Fibroblast of skin of right biceps (primary cell): Measurements from ENCODE around the gene PLA2G3.

Source experiments
- DNase-seq: peaks from one replicate; pipeline ENCODE4 v3.0.0-alpha.2; 2013

Gene PLA2G3

GRCh38 chr22:31144223-31144622, 3.9 kb upstream of the PLA2G3 start:
- peak; percentile 38 for DNase-seq

- DNase-seq, result no peak
Observed at GRCh38 chr22:31143537-31143936, 3.2 kb upstream of the PLA2G3 start.

GRCh38 chr22:31143038-31143437, 2.7 kb upstream of the PLA2G3 start:
- no peak for DNase-seq

GRCh38 chr22:31142285-31142684, 2.0 kb upstream of the PLA2G3 start:
- no peak for DNase-seq

- DNase-seq, result no peak
Observed at GRCh38 chr22:31141551-31141950, 1.2 kb upstream of the PLA2G3 start.

- no peak for DNase-seq
Observed at GRCh38 chr22:31140746-31141145, 438 bp upstream of the PLA2G3 start.

GRCh38 chr22:31139066-31139465, 1.2 kb downstream of the PLA2G3 start:
- DNase-seq, result no peak

GRCh38 chr22:31138126-31138525, 2.2 kb downstream of the PLA2G3 start:
- DNase-seq, result no peak

- no peak for DNase-seq
Observed at GRCh38 chr22:31137721-31138120, 2.6 kb downstream of the PLA2G3 start.

GRCh38 chr22:31136711-31137110, 3.6 kb downstream of the PLA2G3 start:
- DNase-seq, result no peak

GRCh38 chr22:31136155-31136554, 4.2 kb downstream of the PLA2G3 start:
- no peak for DNase-seq

GRCh38 chr22:31135706-31136105, 4.6 kb downstream of the PLA2G3 start:
- DNase-seq, result no peak

GRCh38 chr22:31134688-31135087, 5.6 kb downstream of the PLA2G3 start:
- DNase-seq, result no peak

- DNase-seq, result no peak
Observed at GRCh38 chr22:31133911-31134310, 6.4 kb downstream of the PLA2G3 start.

- DNase-seq, result no peak
Observed at GRCh38 chr22:31130873-31131272, 9.4 kb downstream of the PLA2G3 start.

GRCh38 chr22:31128156-31128555, 12.2 kb downstream of the PLA2G3 start:
- DNase-seq, result no peak

GRCh38 chr22:31127181-31127772, 13.0 kb downstream of the PLA2G3 start:
- DNase-seq, result no peak

GRCh38 chr22:31126869-31127175, 13.5 kb downstream of the PLA2G3 start:
- no peak for DNase-seq

- DNase-seq, result no peak
Observed at GRCh38 chr22:31126128-31126868, 14.0 kb downstream of the PLA2G3 start.

GRCh38 chr22:31125521-31126117, 14.7 kb downstream of the PLA2G3 start:
- no peak for DNase-seq

GRCh38 chr22:31124811-31125465, 15.4 kb downstream of the PLA2G3 start:
- DNase-seq, result no peak

- no peak for DNase-seq
Observed at GRCh38 chr22:31124290-31124689, 16.0 kb downstream of the PLA2G3 start.

GRCh38 chr22:31123292-31123602, 17.1 kb downstream of the PLA2G3 start:
- DNase-seq, result no peak
